ENCODE measurements around the gene TVP23C. TPM values are rescaled to one million over a fixed set of nuclear protein-coding genes. Genes with fewer than 3 reads are reported as not detected.
"Not testable (repeated sequence)": the region's sequence is repeated elsewhere in the genome, so short reads cannot be mapped to it uniquely, and the experiment has no call there.

Gene TVP23C
- total RNA-seq, 5 donors from 2014 or later (not counting 1 experiment from before 2014, with no cell fraction given): 9.6 to 27.3 (median 17.8) TPM

GRCh38 chr17:15507896-15508295 is 55.4 kb downstream of the TVP23C start:
- ChIA-PET POLR2A (no interaction called here), CTCF (no interaction called here)
- no peaks in the 10 kb centered on the region for H3K9me3 Mint-ChIP-seq
- H3K4me3 ChIP-seq (ENCODE audit: control insufficient read depth in 1 of 2, extremely low read depth in 1 of 2, low read length in 1 of 2): no peak overlapping the region
- H3K36me3 ChIP-seq (ENCODE audit: control insufficient read depth in 2 of 2, extremely low read depth in 1 of 2, insufficient read depth in 1 of 2, low read length in 1 of 2): peaks cover 3 to 7% of the 10 kb centered on the region in 2 donors
- H3K27ac Mint-ChIP-seq: no peak overlapping the region
- H3K4me3 Mint-ChIP-seq: no peak overlapping the region
- DNase-seq (no peak), ATAC-seq (replicated peaks in 1 of 4) (no peak)
- no peaks in the 10 kb centered on the region for H3K9me3 ChIP-seq
- WGBS (ENCODE audit: insufficient coverage): 86% methylated on average over 3 of the region's 3 CpGs
- no peaks in the 10 kb centered on the region for H3K27me3 ChIP-seq (replicated peaks in 1 of 2; ENCODE audit: control insufficient read depth in 2 of 2, extremely low read depth in 1 of 2, insufficient read depth in 2 of 2, low read length in 1 of 2)
- H3K36me3 Mint-ChIP-seq: peaks cover 38% of the 10 kb centered on the region
- no peak overlapping the region for H3K27ac ChIP-seq (ENCODE audit: low read length)
- H3K4me1 Mint-ChIP-seq: peaks cover 8 to 9% (median 9%) of the 10 kb centered on the region in 3 donors
- H3K27me3 Mint-ChIP-seq: no peaks in the 10 kb centered on the region
- peaks cover 0 to 4% of the 10 kb centered on the region in 2 experiments for H3K4me1 ChIP-seq (ENCODE audit: control insufficient read depth in 1 of 2, extremely low read depth in 1 of 2, insufficient read depth in 2 of 2, low read length in 2 of 2)

- Histone ChIP-seq H3K27ac (ENCODE audit: low read length) (no peak overlapping the region), H3K9me3 (no peaks in the 10 kb centered on the region), H3K4me1 (ENCODE audit: control insufficient read depth in 1 of 2, extremely low read depth in 1 of 2, insufficient read depth in 2 of 2, low read length in 2 of 2) (peaks cover 0 to 11% of the 10 kb centered on the region in 2 experiments), H3K4me3 (ENCODE audit: control insufficient read depth in 1 of 2, extremely low read depth in 1 of 2, low read length in 1 of 2) (no peak overlapping the region), H3K36me3 (ENCODE audit: control insufficient read depth in 2 of 2, extremely low read depth in 1 of 2, insufficient read depth in 1 of 2, low read length in 1 of 2) (peaks cover 1 to 7% of the 10 kb centered on the region in 2 donors), H3K27me3 (replicated peaks in 1 of 2; ENCODE audit: control insufficient read depth in 2 of 2, extremely low read depth in 1 of 2, insufficient read depth in 2 of 2, low read length in 1 of 2) (no peaks in the 10 kb centered on the region)
- Mint-ChIP-seq H3K9me3 (no peaks in the 10 kb centered on the region), H3K27ac (no peak overlapping the region), H3K27me3 (no peaks in the 10 kb centered on the region), H3K36me3 (peaks cover 39% of the 10 kb centered on the region), H3K4me1 (peaks cover 12 to 14% (median 12%) of the 10 kb centered on the region in 3 donors), H3K4me3 (no peak overlapping the region)
- 97% methylated on average over 7 of the region's 9 CpGs for WGBS (ENCODE audit: insufficient coverage)
- DNase-seq (no peak), ATAC-seq (replicated peaks in 1 of 4) (no peak)
- POLR2A ChIA-PET: no interaction called here
- CTCF ChIA-PET: interaction anchor here in 1 of 2 donors (0.6 kb wide), 1 partner anchor 29 kb away, joined by 3 read pairs; no protein-coding TSS in a partner anchor
These were observed 56.3 kb downstream of the TVP23C start for GRCh38 chr17:15507001-15507400.

GRCh38 chr17:15505708-15506107 is 57.6 kb downstream of the TVP23C start:
- H3K4me1 ChIP-seq (ENCODE audit: control insufficient read depth in 1 of 2, extremely low read depth in 1 of 2, insufficient read depth in 2 of 2, low read length in 2 of 2): peaks cover 0 to 11% of the 10 kb centered on the region in 2 experiments
- H3K9me3 Mint-ChIP-seq; POLR2A ChIA-PET; H3K27ac Mint-ChIP-seq; H3K4me3 Mint-ChIP-seq; DNase-seq; H3K27ac ChIP-seq (ENCODE audit: low read length); H3K4me3 ChIP-seq (ENCODE audit: control insufficient read depth in 1 of 2, extremely low read depth in 1 of 2, low read length in 1 of 2); H3K9me3 ChIP-seq; H3K27me3 ChIP-seq (replicated peaks in 1 of 2; ENCODE audit: control insufficient read depth in 2 of 2, extremely low read depth in 1 of 2, insufficient read depth in 2 of 2, low read length in 1 of 2); ATAC-seq (replicated peaks in 1 of 4); H3K27me3 Mint-ChIP-seq; CTCF ChIA-PET: not testable (repeated sequence)
- H3K36me3 ChIP-seq (ENCODE audit: control insufficient read depth in 2 of 2, extremely low read depth in 1 of 2, insufficient read depth in 1 of 2, low read length in 1 of 2): peaks cover 0 to 14% of the 10 kb centered on the region in 2 donors
- WGBS (ENCODE audit: insufficient coverage): 92% methylated on average over 11 of the region's 32 CpGs
- Mint-ChIP-seq H3K36me3 (peaks cover 47% of the 10 kb centered on the region), H3K4me1 (peaks cover 12 to 14% (median 12%) of the 10 kb centered on the region in 3 donors)

GRCh38 chr17:15503731-15504130 is 59.6 kb downstream of the TVP23C start:
- WGBS (ENCODE audit: insufficient coverage): 89% methylated on average over 2 of the region's 2 CpGs
- ChIA-PET CTCF (interaction anchor here (0.6 to 1.5 kb wide), 3 partner anchors 165 to 246 kb away, joined by 3 to 9 read pairs (median 3); no protein-coding TSS in a partner anchor), POLR2A (no interaction called here)

GRCh38 chr17:15502369-15503112 is 60.7 kb downstream of the TVP23C start:
- ATAC-seq (replicated peaks in 1 of 4): peak; percentile 61 to 77 (median 77)
- ChIA-PET POLR2A (no interaction called here), CTCF (interaction anchor here (0.6 to 1.5 kb wide), 6 partner anchors 9 to 663 kb away, joined by 3 to 16 read pairs (median 4); no protein-coding TSS in a partner anchor)
- H3K9me3 Mint-ChIP-seq: no peaks in the 10 kb centered on the region
- H3K4me3 Mint-ChIP-seq: no peak overlapping the region
- Histone ChIP-seq H3K36me3 (ENCODE audit: control insufficient read depth in 2 of 2, extremely low read depth in 1 of 2, insufficient read depth in 1 of 2, low read length in 1 of 2) (peaks cover 0 to 11% of the 10 kb centered on the region in 2 donors), H3K4me1 (ENCODE audit: control insufficient read depth in 1 of 2, extremely low read depth in 1 of 2, insufficient read depth in 2 of 2, low read length in 2 of 2) (peaks cover 0 to 11% of the 10 kb centered on the region in 2 experiments), H3K27ac (ENCODE audit: low read length) (no peak overlapping the region), H3K27me3 (replicated peaks in 1 of 2; ENCODE audit: control insufficient read depth in 2 of 2, extremely low read depth in 1 of 2, insufficient read depth in 2 of 2, low read length in 1 of 2) (no peaks in the 10 kb centered on the region), H3K9me3 (no peaks in the 10 kb centered on the region), H3K4me3 (ENCODE audit: control insufficient read depth in 1 of 2, extremely low read depth in 1 of 2, low read length in 1 of 2) (no peak overlapping the region)
- 65% methylated on average over 21 of the region's 32 CpGs for WGBS (ENCODE audit: insufficient coverage)
- H3K36me3 Mint-ChIP-seq: peaks cover 48% of the 10 kb centered on the region
- peaks cover 12 to 14% (median 12%) of the 10 kb centered on the region in 3 donors for H3K4me1 Mint-ChIP-seq
- H3K27ac Mint-ChIP-seq: no peak overlapping the region
- no peaks in the 10 kb centered on the region for H3K27me3 Mint-ChIP-seq
- DNase-seq: peak; percentile 19 to 73 (median 53)

More at GRCh38 chr17:15503731-15504130, 59.6 kb downstream of the TVP23C start:
- Mint-ChIP-seq H3K36me3 (peaks cover 51% of the 10 kb centered on the region), H3K27ac (no peak overlapping the region), H3K4me1 (peaks cover 12 to 14% (median 12%) of the 10 kb centered on the region in 3 donors), H3K4me3 (no peak overlapping the region), H3K9me3 (no peaks in the 10 kb centered on the region), H3K27me3 (no peaks in the 10 kb centered on the region)
- Histone ChIP-seq H3K27ac (ENCODE audit: low read length) (no peak overlapping the region), H3K27me3 (replicated peaks in 1 of 2; ENCODE audit: control insufficient read depth in 2 of 2, extremely low read depth in 1 of 2, insufficient read depth in 2 of 2, low read length in 1 of 2) (no peaks in the 10 kb centered on the region), H3K4me3 (ENCODE audit: control insufficient read depth in 1 of 2, extremely low read depth in 1 of 2, low read length in 1 of 2) (no peak overlapping the region), H3K36me3 (ENCODE audit: control insufficient read depth in 2 of 2, extremely low read depth in 1 of 2, insufficient read depth in 1 of 2, low read length in 1 of 2) (peaks cover 0 to 14% of the 10 kb centered on the region in 2 donors), H3K9me3 (no peaks in the 10 kb centered on the region), H3K4me1 (ENCODE audit: control insufficient read depth in 1 of 2, extremely low read depth in 1 of 2, insufficient read depth in 2 of 2, low read length in 2 of 2) (peaks cover 0 to 11% of the 10 kb centered on the region in 2 experiments)
- ATAC-seq (replicated peaks in 1 of 4) (no peak), DNase-seq (no peak)

- Mint-ChIP-seq H3K4me3 (no peak overlapping the region), H3K27ac (no peak overlapping the region), H3K36me3 (peaks cover 47% of the 10 kb centered on the region), H3K27me3 (no peaks in the 10 kb centered on the region), H3K9me3 (no peaks in the 10 kb centered on the region), H3K4me1 (peaks cover 12 to 14% (median 12%) of the 10 kb centered on the region in 3 donors)
- Histone ChIP-seq H3K36me3 (ENCODE audit: control insufficient read depth in 2 of 2, extremely low read depth in 1 of 2, insufficient read depth in 1 of 2, low read length in 1 of 2) (peaks cover 0 to 7% of the 10 kb centered on the region in 2 donors), H3K27me3 (replicated peaks in 1 of 2; ENCODE audit: control insufficient read depth in 2 of 2, extremely low read depth in 1 of 2, insufficient read depth in 2 of 2, low read length in 1 of 2) (no peaks in the 10 kb centered on the region), H3K4me1 (ENCODE audit: control insufficient read depth in 1 of 2, extremely low read depth in 1 of 2, insufficient read depth in 2 of 2, low read length in 2 of 2) (peaks cover 0 to 11% of the 10 kb centered on the region in 2 experiments), H3K9me3 (no peaks in the 10 kb centered on the region), H3K27ac (ENCODE audit: low read length) (no peak overlapping the region), H3K4me3 (ENCODE audit: control insufficient read depth in 1 of 2, extremely low read depth in 1 of 2, low read length in 1 of 2) (no peak overlapping the region)
- POLR2A ChIA-PET: no interaction called here
- ATAC-seq (replicated peaks in 1 of 4) (no peak), DNase-seq (no peak)
- 89% methylated on average over 3 of the region's 7 CpGs for WGBS (ENCODE audit: insufficient coverage)
- CTCF ChIA-PET: interaction anchor here in 1 of 2 donors (0.7 kb wide), 1 partner anchor 10 kb away, joined by 3 read pairs; no protein-coding TSS in a partner anchor
These were observed 61.5 kb downstream of the TVP23C start for GRCh38 chr17:15501793-15502192.
